ENCODE results near the gene NME1. TPM values are rescaled to one million over a fixed set of nuclear protein-coding genes. Genes with fewer than 3 reads are reported as not detected.

NME1 gene
- total RNA-seq, 1 experiment from 2014 or later: 238 TPM

DNA sequence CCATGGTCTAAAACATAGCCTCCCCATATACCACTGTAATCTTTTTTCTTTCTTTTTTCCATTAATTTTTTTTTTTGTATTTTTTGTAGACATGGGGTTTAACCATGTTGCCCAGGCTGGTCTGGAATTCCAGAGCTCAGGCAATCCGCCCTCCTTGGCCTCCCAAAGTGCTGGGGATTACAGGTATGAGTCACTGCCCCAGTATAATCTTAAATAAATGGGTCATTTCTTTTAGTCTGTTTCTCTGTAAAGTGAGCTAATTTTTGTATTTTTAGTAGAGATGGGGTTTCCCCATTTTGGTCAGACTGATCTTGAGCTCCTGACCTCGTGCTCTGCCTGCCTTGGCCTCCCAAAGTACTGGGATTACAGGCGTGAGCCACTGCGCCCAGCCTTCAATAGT is 5.7 kb upstream of the NME1 start:
- H3K4me3 Mint-ChIP-seq: no peak overlapping the region
- DNase-seq (ENCODE audit: low spot score): no peak
- 0 out of 2 replicates have a peak, but pooled peaks cover 3% of the 10 kb centered on the region for H3K9me3 Mint-ChIP-seq
- ChIA-PET CTCF (no interaction called here), POLR2A (no interaction called here)
- ATAC-seq: no peak
- TF ChIP-seq NR2C2 (CRISPR knock-in tag; IDR thresholded peaks at IDR 0.05) (no peak), FOXK1 (CRISPR knock-in tag; IDR thresholded peaks at IDR 0.05) (no peak), CBFB (CRISPR knock-in tag; IDR thresholded peaks at IDR 0.05; ENCODE audit: low read depth) (no peak), ZNF671 (CRISPR knock-in tag; IDR thresholded peaks at IDR 0.05) (no peak), RELA (CRISPR knock-in tag; IDR thresholded peaks at IDR 0.05; ENCODE audit: borderline replicate concordance) (no peak)
- TF ChIP-seq, protein P1, sequence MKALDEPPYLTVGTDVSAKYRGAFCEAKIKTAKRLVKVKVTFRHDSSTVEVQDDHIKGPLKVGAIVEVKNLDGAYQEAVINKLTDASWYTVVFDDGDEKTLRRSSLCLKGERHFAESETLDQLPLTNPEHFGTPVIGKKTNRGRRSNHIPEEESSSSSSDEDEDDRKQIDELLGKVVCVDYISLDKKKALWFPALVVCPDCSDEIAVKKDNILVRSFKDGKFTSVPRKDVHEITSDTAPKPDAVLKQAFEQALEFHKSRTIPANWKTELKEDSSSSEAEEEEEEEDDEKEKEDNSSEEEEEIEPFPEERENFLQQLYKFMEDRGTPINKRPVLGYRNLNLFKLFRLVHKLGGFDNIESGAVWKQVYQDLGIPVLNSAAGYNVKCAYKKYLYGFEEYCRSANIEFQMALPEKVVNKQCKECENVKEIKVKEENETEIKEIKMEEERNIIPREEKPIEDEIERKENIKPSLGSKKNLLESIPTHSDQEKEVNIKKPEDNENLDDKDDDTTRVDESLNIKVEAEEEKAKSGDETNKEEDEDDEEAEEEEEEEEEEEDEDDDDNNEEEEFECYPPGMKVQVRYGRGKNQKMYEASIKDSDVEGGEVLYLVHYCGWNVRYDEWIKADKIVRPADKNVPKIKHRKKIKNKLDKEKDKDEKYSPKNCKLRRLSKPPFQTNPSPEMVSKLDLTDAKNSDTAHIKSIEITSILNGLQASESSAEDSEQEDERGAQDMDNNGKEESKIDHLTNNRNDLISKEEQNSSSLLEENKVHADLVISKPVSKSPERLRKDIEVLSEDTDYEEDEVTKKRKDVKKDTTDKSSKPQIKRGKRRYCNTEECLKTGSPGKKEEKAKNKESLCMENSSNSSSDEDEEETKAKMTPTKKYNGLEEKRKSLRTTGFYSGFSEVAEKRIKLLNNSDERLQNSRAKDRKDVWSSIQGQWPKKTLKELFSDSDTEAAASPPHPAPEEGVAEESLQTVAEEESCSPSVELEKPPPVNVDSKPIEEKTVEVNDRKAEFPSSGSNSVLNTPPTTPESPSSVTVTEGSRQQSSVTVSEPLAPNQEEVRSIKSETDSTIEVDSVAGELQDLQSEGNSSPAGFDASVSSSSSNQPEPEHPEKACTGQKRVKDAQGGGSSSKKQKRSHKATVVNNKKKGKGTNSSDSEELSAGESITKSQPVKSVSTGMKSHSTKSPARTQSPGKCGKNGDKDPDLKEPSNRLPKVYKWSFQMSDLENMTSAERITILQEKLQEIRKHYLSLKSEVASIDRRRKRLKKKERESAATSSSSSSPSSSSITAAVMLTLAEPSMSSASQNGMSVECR (CRISPR knock-in tag; IDR thresholded peaks at IDR 0.05; ENCODE audit: borderline replicate concordance): no peak
- TF ChIP-seq, protein P2, sequence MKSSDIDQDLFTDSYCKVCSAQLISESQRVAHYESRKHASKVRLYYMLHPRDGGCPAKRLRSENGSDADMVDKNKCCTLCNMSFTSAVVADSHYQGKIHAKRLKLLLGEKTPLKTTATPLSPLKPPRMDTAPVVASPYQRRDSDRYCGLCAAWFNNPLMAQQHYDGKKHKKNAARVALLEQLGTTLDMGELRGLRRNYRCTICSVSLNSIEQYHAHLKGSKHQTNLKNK (CRISPR knock-in tag; IDR thresholded peaks at IDR 0.05): no peak
- H3K27me3 Mint-ChIP-seq (ENCODE audit: low read depth): no peaks in the 10 kb centered on the region; the same call in 1 of the 2 replicates
- no peak overlapping the region for H3K27ac Mint-ChIP-seq
- peaks cover 11% of the 10 kb centered on the region for H3K4me1 Mint-ChIP-seq
- no peaks in the 10 kb centered on the region for H3K36me3 Mint-ChIP-seq

DNA sequence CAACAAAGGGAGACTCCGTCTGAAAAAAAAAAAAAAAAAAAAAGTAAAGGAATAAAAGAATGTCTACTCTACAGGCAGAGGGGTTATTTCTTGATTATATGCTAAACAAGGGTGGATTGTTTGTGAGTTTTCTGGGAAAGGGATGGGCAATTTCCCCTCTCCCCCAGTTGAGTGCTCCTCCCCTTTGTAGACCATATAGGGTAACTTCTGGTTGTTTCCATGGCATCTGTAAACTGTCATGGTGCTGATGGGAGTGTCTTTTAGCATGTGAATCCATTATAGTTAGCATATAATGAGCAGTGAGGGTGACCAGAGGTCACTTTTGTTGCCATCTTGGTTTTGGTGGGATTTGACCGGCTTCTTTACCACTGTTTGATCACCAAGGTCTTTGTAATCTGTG is 4.2 kb upstream of the NME1 start:
- DNase-seq (ENCODE audit: low spot score) (no peak), ATAC-seq (no peak)
- Mint-ChIP-seq H3K4me1 (peaks cover 10% of the 10 kb centered on the region), H3K27ac (no peak overlapping the region), H3K36me3 (no peaks in the 10 kb centered on the region), H3K4me3 (no peak overlapping the region), H3K9me3 (0 out of 2 replicates have a peak, but pooled peaks cover 3% of the 10 kb centered on the region), H3K27me3 (ENCODE audit: low read depth) (no peaks in the 10 kb centered on the region; the same call in 1 of the 2 replicates)
- ChIA-PET POLR2A (interaction anchor here (0.7 kb wide), 1 partner anchor 169 kb away, joined by 4 read pairs; no protein-coding TSS in a partner anchor), CTCF (no interaction called here)
- TF ChIP-seq, protein P3, sequence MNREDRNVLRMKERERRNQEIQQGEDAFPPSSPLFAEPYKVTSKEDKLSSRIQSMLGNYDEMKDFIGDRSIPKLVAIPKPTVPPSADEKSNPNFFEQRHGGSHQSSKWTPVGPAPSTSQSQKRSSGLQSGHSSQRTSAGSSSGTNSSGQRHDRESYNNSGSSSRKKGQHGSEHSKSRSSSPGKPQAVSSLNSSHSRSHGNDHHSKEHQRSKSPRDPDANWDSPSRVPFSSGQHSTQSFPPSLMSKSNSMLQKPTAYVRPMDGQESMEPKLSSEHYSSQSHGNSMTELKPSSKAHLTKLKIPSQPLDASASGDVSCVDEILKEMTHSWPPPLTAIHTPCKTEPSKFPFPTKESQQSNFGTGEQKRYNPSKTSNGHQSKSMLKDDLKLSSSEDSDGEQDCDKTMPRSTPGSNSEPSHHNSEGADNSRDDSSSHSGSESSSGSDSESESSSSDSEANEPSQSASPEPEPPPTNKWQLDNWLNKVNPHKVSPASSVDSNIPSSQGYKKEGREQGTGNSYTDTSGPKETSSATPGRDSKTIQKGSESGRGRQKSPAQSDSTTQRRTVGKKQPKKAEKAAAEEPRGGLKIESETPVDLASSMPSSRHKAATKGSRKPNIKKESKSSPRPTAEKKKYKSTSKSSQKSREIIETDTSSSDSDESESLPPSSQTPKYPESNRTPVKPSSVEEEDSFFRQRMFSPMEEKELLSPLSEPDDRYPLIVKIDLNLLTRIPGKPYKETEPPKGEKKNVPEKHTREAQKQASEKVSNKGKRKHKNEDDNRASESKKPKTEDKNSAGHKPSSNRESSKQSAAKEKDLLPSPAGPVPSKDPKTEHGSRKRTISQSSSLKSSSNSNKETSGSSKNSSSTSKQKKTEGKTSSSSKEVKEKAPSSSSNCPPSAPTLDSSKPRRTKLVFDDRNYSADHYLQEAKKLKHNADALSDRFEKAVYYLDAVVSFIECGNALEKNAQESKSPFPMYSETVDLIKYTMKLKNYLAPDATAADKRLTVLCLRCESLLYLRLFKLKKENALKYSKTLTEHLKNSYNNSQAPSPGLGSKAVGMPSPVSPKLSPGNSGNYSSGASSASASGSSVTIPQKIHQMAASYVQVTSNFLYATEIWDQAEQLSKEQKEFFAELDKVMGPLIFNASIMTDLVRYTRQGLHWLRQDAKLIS (CRISPR knock-in tag; IDR thresholded peaks at IDR 0.05; ENCODE audit: borderline replicate concordance): no peak
- TF ChIP-seq SP1 (CRISPR knock-in tag; conservative IDR thresholded peaks at IDR 0.05) (no peak), SMAD4 (CRISPR knock-in tag; IDR thresholded peaks at IDR 0.05) (no peak), ZNF416 (CRISPR knock-in tag; IDR thresholded peaks at IDR 0.05) (no peak), PRRX2 (CRISPR knock-in tag; IDR thresholded peaks at IDR 0.05) (no peak)
- TF ChIP-seq, protein P4, sequence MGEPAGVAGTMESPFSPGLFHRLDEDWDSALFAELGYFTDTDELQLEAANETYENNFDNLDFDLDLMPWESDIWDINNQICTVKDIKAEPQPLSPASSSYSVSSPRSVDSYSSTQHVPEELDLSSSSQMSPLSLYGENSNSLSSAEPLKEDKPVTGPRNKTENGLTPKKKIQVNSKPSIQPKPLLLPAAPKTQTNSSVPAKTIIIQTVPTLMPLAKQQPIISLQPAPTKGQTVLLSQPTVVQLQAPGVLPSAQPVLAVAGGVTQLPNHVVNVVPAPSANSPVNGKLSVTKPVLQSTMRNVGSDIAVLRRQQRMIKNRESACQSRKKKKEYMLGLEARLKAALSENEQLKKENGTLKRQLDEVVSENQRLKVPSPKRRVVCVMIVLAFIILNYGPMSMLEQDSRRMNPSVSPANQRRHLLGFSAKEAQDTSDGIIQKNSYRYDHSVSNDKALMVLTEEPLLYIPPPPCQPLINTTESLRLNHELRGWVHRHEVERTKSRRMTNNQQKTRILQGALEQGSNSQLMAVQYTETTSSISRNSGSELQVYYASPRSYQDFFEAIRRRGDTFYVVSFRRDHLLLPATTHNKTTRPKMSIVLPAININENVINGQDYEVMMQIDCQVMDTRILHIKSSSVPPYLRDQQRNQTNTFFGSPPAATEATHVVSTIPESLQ (CRISPR knock-in tag; IDR thresholded peaks at IDR 0.05): no peak
- TF ChIP-seq, protein P1 (CRISPR knock-in tag; IDR thresholded peaks at IDR 0.05; ENCODE audit: borderline replicate concordance): no peak
- TF ChIP-seq, protein P5, sequence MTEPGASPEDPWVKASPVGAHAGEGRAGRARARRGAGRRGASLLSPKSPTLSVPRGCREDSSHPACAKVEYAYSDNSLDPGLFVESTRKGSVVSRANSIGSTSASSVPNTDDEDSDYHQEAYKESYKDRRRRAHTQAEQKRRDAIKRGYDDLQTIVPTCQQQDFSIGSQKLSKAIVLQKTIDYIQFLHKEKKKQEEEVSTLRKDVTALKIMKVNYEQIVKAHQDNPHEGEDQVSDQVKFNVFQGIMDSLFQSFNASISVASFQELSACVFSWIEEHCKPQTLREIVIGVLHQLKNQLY (CRISPR knock-in tag; IDR thresholded peaks at IDR 0.05): no peak
- TF ChIP-seq, protein P6, sequence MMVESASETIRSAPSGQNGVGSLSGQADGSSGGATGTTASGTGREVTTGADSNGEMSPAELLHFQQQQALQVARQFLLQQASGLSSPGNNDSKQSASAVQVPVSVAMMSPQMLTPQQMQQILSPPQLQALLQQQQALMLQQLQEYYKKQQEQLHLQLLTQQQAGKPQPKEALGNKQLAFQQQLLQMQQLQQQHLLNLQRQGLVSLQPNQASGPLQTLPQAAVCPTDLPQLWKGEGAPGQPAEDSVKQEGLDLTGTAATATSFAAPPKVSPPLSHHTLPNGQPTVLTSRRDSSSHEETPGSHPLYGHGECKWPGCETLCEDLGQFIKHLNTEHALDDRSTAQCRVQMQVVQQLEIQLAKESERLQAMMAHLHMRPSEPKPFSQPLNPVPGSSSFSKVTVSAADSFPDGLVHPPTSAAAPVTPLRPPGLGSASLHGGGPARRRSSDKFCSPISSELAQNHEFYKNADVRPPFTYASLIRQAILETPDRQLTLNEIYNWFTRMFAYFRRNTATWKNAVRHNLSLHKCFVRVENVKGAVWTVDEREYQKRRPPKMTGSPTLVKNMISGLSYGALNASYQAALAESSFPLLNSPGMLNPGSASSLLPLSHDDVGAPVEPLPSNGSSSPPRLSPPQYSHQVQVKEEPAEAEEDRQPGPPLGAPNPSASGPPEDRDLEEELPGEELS (CRISPR knock-in tag; IDR thresholded peaks at IDR 0.05): no peak
- TF ChIP-seq, protein P7, sequence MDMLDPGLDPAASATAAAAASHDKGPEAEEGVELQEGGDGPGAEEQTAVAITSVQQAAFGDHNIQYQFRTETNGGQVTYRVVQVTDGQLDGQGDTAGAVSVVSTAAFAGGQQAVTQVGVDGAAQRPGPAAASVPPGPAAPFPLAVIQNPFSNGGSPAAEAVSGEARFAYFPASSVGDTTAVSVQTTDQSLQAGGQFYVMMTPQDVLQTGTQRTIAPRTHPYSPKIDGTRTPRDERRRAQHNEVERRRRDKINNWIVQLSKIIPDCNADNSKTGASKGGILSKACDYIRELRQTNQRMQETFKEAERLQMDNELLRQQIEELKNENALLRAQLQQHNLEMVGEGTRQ (CRISPR knock-in tag; IDR thresholded peaks at IDR 0.05): no peak

Data from WTC11 (cell line).